A549 (cell line): ENCODE results near the gene SEMA3E. TPM values are rescaled to one million over a fixed set of nuclear protein-coding genes. Genes with fewer than 3 reads are reported as not detected.

Experiments used
- ATAC-seq, 2 experiments: fragments of 200-7000 bp in 1 of 2; fragments of >200 bp in 1 of 2; cut with Nextera tagmentation in 1 of 2; cut with Tn5 transposase in 1 of 2; 3 replicates each; pipeline versions ENCODE4 v1.8.0 to v1.9.1; 2018 to 2020; ENCODE audit warnings: mild to moderate bottlenecking in 1 of 2, moderate library complexity in 1 of 2
- CTCF ChIA-PET: fragments of 300-600 bp; sonication (Branson Sonifier 250); formaldehyde crosslinking; extraction: SDS; loops from one replicate; lab custom pipeline; 2021; ENCODE audit warnings: antibody characterized with exemption, inconsistent platforms; lab: Yijun Ruan, JAX
- POLR2A ChIA-PET: fragments of 350-600 bp; formaldehyde crosslinking; extraction: SDS; loops from one replicate; lab custom pipeline; 2021; ENCODE audit warnings: antibody characterized with exemption, inconsistent platforms; lab: Yijun Ruan, JAX
- DNase-seq, 2 experiments: peaks; one replicate each; pipeline versions ENCODE4 v3.0.0 to v3.0.0-alpha.2; 2011 to 2016; ENCODE audit warnings: low read depth in 1 of 2, low spot score in 1 of 2
- FAIRE-seq: peaks from 2 replicates; lab custom pipeline; 2011; peaks lifted over from hg19 to GRCh38; lab: Jason Lieb, UNC
- H3K27ac ChIP-seq, 2 experiments: fragments of >200 bp; sonication (Bioruptor Twin); formaldehyde crosslinking; 3 replicates each; pipeline ENCODE4 v1.5.1; 2016 to 2017
- H3K4me1 ChIP-seq: fragments of >200 bp; sonication (Bioruptor Twin); formaldehyde crosslinking; 3 replicates; pipeline ENCODE4 v1.6.1; 2016
- H3K4me2 ChIP-seq: fragments of >200 bp; sonication (Bioruptor Twin); formaldehyde crosslinking; 3 replicates; pipeline ENCODE4 v1.6.1; 2016
- H3K4me3 ChIP-seq: fragments of >200 bp; sonication (Bioruptor Twin); formaldehyde crosslinking; 3 replicates; pipeline ENCODE4 v1.5.1; 2016
- H3K9me3 ChIP-seq: fragments of >200 bp; sonication (Bioruptor Twin); formaldehyde crosslinking; 3 replicates; pipeline ENCODE4 v1.6.1; 2016
- BHLHE40 ChIP-seq: IDR thresholded peaks from 2 replicates; pipeline ENCODE4 v1.6.1; 2012; ENCODE audit warnings: low read depth, low read length, inconsistent platforms
- CEBPB ChIP-seq, 2 experiments: fragments of >200 bp in 1 of 2; sonication (Bioruptor Twin) in 1 of 2; formaldehyde crosslinking in 1 of 2; IDR thresholded peaks; 2 replicates each; pipeline ENCODE4 v1.6.1; 2012 to 2016
- CHD2 ChIP-seq: fragments of 150-350 bp; IDR thresholded peaks from 2 replicates; pipeline ENCODE4 v1.6.1; 2014; ENCODE audit warnings: low read length; ENCODE audit not compliant: partially characterized antibody
- EHF ChIP-seq: fragments of 250-450 bp; sonication (Bioruptor Pico); IDR thresholded peaks from 2 replicates; pipeline ENCODE4 v1.5.0; 2020; ENCODE audit warnings: mild to moderate bottlenecking
- ESRRA ChIP-seq: fragments of 150-350 bp; IDR thresholded peaks from 2 replicates; pipeline ENCODE4 v1.6.1; 2014; ENCODE audit warnings: mild to moderate bottlenecking, low read length, borderline replicate concordance
- FOSB ChIP-seq: fragments of 250-450 bp; sonication (Bioruptor Pico); IDR thresholded peaks from 2 replicates; pipeline ENCODE4 v1.5.0; 2020; ENCODE audit warnings: mild to moderate bottlenecking, moderate library complexity
- HEYL ChIP-seq: fragments of 250-450 bp; sonication (Bioruptor Pico); IDR thresholded peaks from 2 replicates; pipeline ENCODE4 v1.8.0; 2021; ENCODE audit warnings: mild to moderate bottlenecking, moderate library complexity
- HOXA7 ChIP-seq: fragments of 250-450 bp; sonication (Bioruptor Pico); IDR thresholded peaks from 2 replicates; pipeline ENCODE4 v1.5.0; 2020; ENCODE audit warnings: mild to moderate bottlenecking, moderate library complexity
- HOXB5 ChIP-seq: fragments of 250-450 bp; sonication (Bioruptor Pico); IDR thresholded peaks from 2 replicates; pipeline ENCODE4 v1.5.0; 2020; ENCODE audit warnings: mild to moderate bottlenecking, moderate library complexity
- JUN ChIP-seq, 2 experiments: fragments of >200 bp; sonication (Bioruptor Twin); formaldehyde crosslinking; IDR thresholded peaks; 2 replicates in 1 of 2; 3 replicates in 1 of 2; pipeline ENCODE4 v1.6.1; 2016 to 2017
- KDM1A ChIP-seq: fragments of 200-600 bp; sonication (generic); IDR thresholded peaks from 2 replicates; pipeline ENCODE4 v1.6.1; 2016; ENCODE audit warnings: low read depth, mild to moderate bottlenecking
- KDM5A ChIP-seq: fragments of 200-600 bp; sonication (generic); IDR thresholded peaks from 2 replicates; pipeline ENCODE4 v1.6.1; 2016; ENCODE audit warnings: antibody characterized with exemption, mild to moderate bottlenecking
- MYC ChIP-seq: IDR thresholded peaks from 2 replicates; pipeline ENCODE4 v1.6.1; 2012; ENCODE audit warnings: mild to moderate bottlenecking, inconsistent platforms, low read length, improper control_type of control experiment, borderline replicate concordance
- NPAS2 ChIP-seq: fragments of 250-450 bp; sonication (Bioruptor Pico); IDR thresholded peaks from 2 replicates; pipeline ENCODE4 v1.8.0; 2022; ENCODE audit warnings: mild to moderate bottlenecking, moderate library complexity, borderline replicate concordance
- PHF8 ChIP-seq: fragments of 200-600 bp; sonication (generic); IDR thresholded peaks from 2 replicates; pipeline ENCODE4 v1.6.1; 2016; ENCODE audit warnings: low read depth, mild to moderate bottlenecking, antibody characterized with exemption, moderate library complexity, borderline replicate concordance
- RAD21 ChIP-seq, 2 experiments: fragments of >200 bp in 1 of 2; sonication (Bioruptor Twin) in 1 of 2; formaldehyde crosslinking in 1 of 2; IDR thresholded peaks in 1 of 2; conservative IDR thresholded peaks in 1 of 2; 2 replicates in 1 of 2; 3 replicates in 1 of 2; pipeline ENCODE4 v1.6.1; 2012 to 2018; ENCODE audit warnings: inconsistent platforms in 1 of 2
- RCOR1 ChIP-seq: fragments of 150-350 bp; IDR thresholded peaks from 2 replicates; pipeline ENCODE4 v1.6.1; 2014; ENCODE audit warnings: antibody characterized with exemption, low read length, low read depth
- RNF2 ChIP-seq: fragments of 200-600 bp; sonication (generic); IDR thresholded peaks from 2 replicates; pipeline ENCODE4 v1.6.1; 2016; ENCODE audit warnings: low read depth, mild to moderate bottlenecking, antibody characterized with exemption, moderate library complexity, borderline replicate concordance
- USF2 ChIP-seq: fragments of 450-650 bp; IDR thresholded peaks from 2 replicates; pipeline ENCODE4 v1.6.1; 2014; ENCODE audit warnings: antibody characterized with exemption
- ZC3H11A ChIP-seq: fragments of 450-650 bp; IDR thresholded peaks from 2 replicates; pipeline ENCODE4 v1.6.1; 2014; ENCODE audit warnings: antibody characterized with exemption, mild to moderate bottlenecking
- ZSCAN20 ChIP-seq: fragments of 250-450 bp; sonication (Bioruptor Pico); IDR thresholded peaks from 2 replicates; pipeline ENCODE4 v1.8.0; 2022; ENCODE audit warnings: mild to moderate bottlenecking, moderate library complexity
- WGBS: methylation state at CpG from one replicate; pipeline ENCODE4 v1.1.6; 2017; ENCODE audit errors: missing lambda C conversion rate; 5-methylcytosine and 5-hydroxymethylcytosine counted together
- polyA plus RNA-seq, 4 experiments: library from polyadenylated mRNA; depleted of rRNA in 3 of 4; stranded (reverse); fragments of >200 nt; fragmentation: RNase III in 1 of 4; extraction: RNeasy Plus Mini Kit Qiagen cat#74134 plus additional on column Dnase treatment in 1 of 4; gene quantifications; 2 replicates in 3 of 4; 3 replicates in 1 of 4; pipeline ENCODE4 v1.2.3, GENCODE V29; 2011 to 2017
- TF ChIP-seq, protein P1 (sequence below): IDR thresholded peaks from 2 replicates; pipeline ENCODE4 v1.6.1; 2012
- TF ChIP-seq, protein P2 (sequence below): IDR thresholded peaks from 2 replicates; pipeline ENCODE4 v1.6.1; 2012; ENCODE audit warnings: low read depth, borderline replicate concordance
- TF ChIP-seq, protein P3 (sequence below): fragments of >200 bp; sonication (Bioruptor Twin); formaldehyde crosslinking; IDR thresholded peaks from 3 replicates; pipeline ENCODE4 v1.6.1; 2016
- TF ChIP-seq, protein P4 (sequence below): IDR thresholded peaks from 2 replicates; pipeline ENCODE4 v1.6.1; 2012

SEMA3E gene
- polyA plus RNA-seq, 2 of the 4 experiments (the other 2 are of a cell fraction), result 1.4 to 2.3 TPM

GRCh38 chr7:83324596-83324995, 324.3 kb downstream of the SEMA3E start:
- Histone ChIP-seq H3K9me3 (no peaks in the 10 kb centered on the region), H3K27ac (no peak overlapping the region), H3K4me3 (no peak overlapping the region), H3K4me1 (no peaks in the 10 kb centered on the region), H3K4me2 (no peak overlapping the region)
- TF ChIP-seq RCOR1, result no peak
- TF ChIP-seq USF2, result no peak
- TF ChIP-seq KDM5A, result no peak
- TF ChIP-seq ZC3H11A, result no peak
- no peak for TF ChIP-seq CEBPB (IDR thresholded peaks at IDR 0.05)
- no peak for TF ChIP-seq CHD2
- no peak for TF ChIP-seq MYC
- TF ChIP-seq KDM1A, result no peak
- no peak for TF ChIP-seq BHLHE40
- ATAC-seq, result no peak
- no peak for FAIRE-seq
- no peak for DNase-seq
- ChIA-PET POLR2A (no interaction called here), CTCF (no interaction called here)
- WGBS, result 27% methylated on average over 2 of the region's 2 CpGs

DNA sequence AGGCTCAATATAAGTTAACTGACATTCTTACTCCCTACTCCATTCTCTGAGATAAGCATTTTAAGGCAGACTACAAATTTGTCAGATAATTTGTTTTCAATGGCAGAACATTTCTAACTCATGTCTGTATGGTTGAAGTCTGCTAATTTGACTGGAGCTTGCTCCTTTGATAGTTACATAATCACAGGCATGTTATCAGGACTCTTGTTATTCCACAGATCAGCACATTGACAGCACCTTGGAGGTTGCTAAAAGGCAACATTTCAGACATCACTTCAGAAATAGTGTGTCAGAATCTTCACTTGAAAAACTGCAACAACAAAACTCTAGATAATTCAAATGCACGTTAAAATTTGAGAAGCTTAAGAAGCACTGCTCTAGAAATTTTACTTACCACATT, 327.9 kb downstream of the SEMA3E start:
- H3K4me3 ChIP-seq, result no peak overlapping the region
- POLR2A ChIA-PET, result no interaction called here
- TF ChIP-seq ESRRA (no peak), BHLHE40 (no peak), PHF8 (no peak), JUN (IDR thresholded peaks at IDR 0.05) (no peak), FOSB (CRISPR knock-in tag) (no peak), HOXB5 (CRISPR knock-in tag) (no peak), RNF2 (no peak), EHF (CRISPR knock-in tag) (no peak), HEYL (no peak), HOXA7 (CRISPR knock-in tag) (no peak), RCOR1 (no peak), ZSCAN20 (CRISPR knock-in tag) (no peak), NPAS2 (CRISPR knock-in tag) (no peak), ZC3H11A (no peak), RAD21 (conservative IDR thresholded peaks at IDR 0.05 in 1 of 2, IDR thresholded peaks at IDR 0.05 in 1 of 2) (no peak), CHD2 (no peak)
- TF ChIP-seq, protein P1, sequence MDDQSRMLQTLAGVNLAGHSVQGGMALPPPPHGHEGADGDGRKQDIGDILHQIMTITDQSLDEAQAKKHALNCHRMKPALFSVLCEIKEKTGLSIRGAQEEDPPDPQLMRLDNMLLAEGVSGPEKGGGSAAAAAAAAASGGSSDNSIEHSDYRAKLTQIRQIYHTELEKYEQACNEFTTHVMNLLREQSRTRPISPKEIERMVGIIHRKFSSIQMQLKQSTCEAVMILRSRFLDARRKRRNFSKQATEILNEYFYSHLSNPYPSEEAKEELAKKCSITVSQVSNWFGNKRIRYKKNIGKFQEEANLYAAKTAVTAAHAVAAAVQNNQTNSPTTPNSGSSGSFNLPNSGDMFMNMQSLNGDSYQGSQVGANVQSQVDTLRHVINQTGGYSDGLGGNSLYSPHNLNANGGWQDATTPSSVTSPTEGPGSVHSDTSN, result no peak
- TF ChIP-seq, protein P2, sequence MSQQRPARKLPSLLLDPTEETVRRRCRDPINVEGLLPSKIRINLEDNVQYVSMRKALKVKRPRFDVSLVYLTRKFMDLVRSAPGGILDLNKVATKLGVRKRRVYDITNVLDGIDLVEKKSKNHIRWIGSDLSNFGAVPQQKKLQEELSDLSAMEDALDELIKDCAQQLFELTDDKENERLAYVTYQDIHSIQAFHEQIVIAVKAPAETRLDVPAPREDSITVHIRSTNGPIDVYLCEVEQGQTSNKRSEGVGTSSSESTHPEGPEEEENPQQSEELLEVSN, result no peak
- TF ChIP-seq, protein P3, sequence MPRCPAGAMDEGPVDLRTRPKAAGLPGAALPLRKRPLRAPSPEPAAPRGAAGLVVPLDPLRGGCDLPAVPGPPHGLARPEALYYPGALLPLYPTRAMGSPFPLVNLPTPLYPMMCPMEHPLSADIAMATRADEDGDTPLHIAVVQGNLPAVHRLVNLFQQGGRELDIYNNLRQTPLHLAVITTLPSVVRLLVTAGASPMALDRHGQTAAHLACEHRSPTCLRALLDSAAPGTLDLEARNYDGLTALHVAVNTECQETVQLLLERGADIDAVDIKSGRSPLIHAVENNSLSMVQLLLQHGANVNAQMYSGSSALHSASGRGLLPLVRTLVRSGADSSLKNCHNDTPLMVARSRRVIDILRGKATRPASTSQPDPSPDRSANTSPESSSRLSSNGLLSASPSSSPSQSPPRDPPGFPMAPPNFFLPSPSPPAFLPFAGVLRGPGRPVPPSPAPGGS, result no peak
- TF ChIP-seq, protein P4, sequence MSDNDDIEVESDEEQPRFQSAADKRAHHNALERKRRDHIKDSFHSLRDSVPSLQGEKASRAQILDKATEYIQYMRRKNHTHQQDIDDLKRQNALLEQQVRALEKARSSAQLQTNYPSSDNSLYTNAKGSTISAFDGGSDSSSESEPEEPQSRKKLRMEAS, result no peak
- no peaks in the 10 kb centered on the region for H3K9me3 ChIP-seq
- 29% methylated on average over 1 of the region's 1 CpG for WGBS
- DNase-seq (no peak), FAIRE-seq (no peak), ATAC-seq (no peak)
- CTCF ChIA-PET, result no interaction called here
- no peaks in the 10 kb centered on the region for H3K4me1 ChIP-seq
- no peak overlapping the region for H3K4me2 ChIP-seq
- H3K27ac ChIP-seq, result no peak overlapping the region
